Inflammatory macrophage treated with lipopolysaccharide for 4 hours (primary cell): ENCODE measurements around the gene PIP5K1A.
A peak's percentile ranks its signal among the peaks of the same experiment; 100 is the strongest.

Source experiments
- DNase-seq: peaks from one replicate; pipeline ENCODE4 v3.0.0-alpha.2; 2020

PIP5K1A gene

GRCh38 chr1:151259351-151259750, 61.0 kb downstream of the PIP5K1A start:
- DNase-seq = no peak

GRCh38 chr1:151265446-151266236, 67.3 kb downstream of the PIP5K1A start:
- no peak for DNase-seq

GRCh38 chr1:151266315-151266714, 68.0 kb downstream of the PIP5K1A start:
- DNase-seq = no peak

GRCh38 chr1:151266821-151267220, 68.5 kb downstream of the PIP5K1A start:
- no peak for DNase-seq

- DNase-seq = no peak
Measured at GRCh38 chr1:151267760-151268159, 69.4 kb downstream of the PIP5K1A start.

GRCh38 chr1:151273924-151274466, 75.6 kb downstream of the PIP5K1A start:
- no peak for DNase-seq

GRCh38 chr1:151275341-151275740, 77.0 kb downstream of the PIP5K1A start:
- peak; percentile 31 for DNase-seq

GRCh38 chr1:151277249-151277648, 78.9 kb downstream of the PIP5K1A start:
- DNase-seq = peak; percentile 97

- DNase-seq = peak; percentile 98
Measured at GRCh38 chr1:151281225-151281968, 83.0 kb downstream of the PIP5K1A start.

- DNase-seq = peak; percentile 100
Measured at GRCh38 chr1:151281969-151282882, 83.9 kb downstream of the PIP5K1A start, which contains the start of gene ZNF687. Gene ZNF687 (plus strand): TSS chr1:151282299. CDS start chr1:151286292, 3,993 bp downstream.

- DNase-seq = peak; percentile 50
Measured at GRCh38 chr1:151282883-151283725, 84.8 kb downstream of the PIP5K1A start.

- no peak for DNase-seq
Measured at GRCh38 chr1:151284013-151284577, 85.7 kb downstream of the PIP5K1A start.

GRCh38 chr1:151286619-151287340, 88.4 kb downstream of the PIP5K1A start:
- DNase-seq = no peak

GRCh38 chr1:151287341-151287699, 89.0 kb downstream of the PIP5K1A start:
- no peak for DNase-seq

- no peak for DNase-seq
Measured at GRCh38 chr1:151287767-151288500, 89.6 kb downstream of the PIP5K1A start.

GRCh38 chr1:151288502-151288901, 90.2 kb downstream of the PIP5K1A start:
- DNase-seq = no peak

- no peak for DNase-seq
Measured at GRCh38 chr1:151289080-151289935, 91.0 kb downstream of the PIP5K1A start.

GRCh38 chr1:151289991-151290708, 91.8 kb downstream of the PIP5K1A start:
- DNase-seq = no peak
